LNCaP clone FGC (cell line): ENCODE data around the gene ORM1.
"Not testable (repeated sequence)": the region's sequence is repeated elsewhere in the genome, so short reads cannot be mapped to it uniquely, and the experiment has no call there.

Source experiments
- DNase-seq: peaks from one replicate; pipeline ENCODE4 v3.0.0-alpha.2; 2011; ENCODE audit warnings: low read depth
- H3K4me3 ChIP-seq: 2 replicates; pipeline ENCODE4 v1.5.1; 2011; ENCODE audit warnings: mild to moderate bottlenecking, low read depth, low read length, control low read depth
- TF ChIP-seq, protein P1 (sequence below): IDR thresholded peaks from 2 replicates; pipeline ENCODE4 v1.5.1; 2012; ENCODE audit warnings: mild to moderate bottlenecking; ENCODE audit not compliant: control insufficient read depth, insufficient read depth; ENCODE audit errors: extremely low read depth

ORM1 gene

DNA sequence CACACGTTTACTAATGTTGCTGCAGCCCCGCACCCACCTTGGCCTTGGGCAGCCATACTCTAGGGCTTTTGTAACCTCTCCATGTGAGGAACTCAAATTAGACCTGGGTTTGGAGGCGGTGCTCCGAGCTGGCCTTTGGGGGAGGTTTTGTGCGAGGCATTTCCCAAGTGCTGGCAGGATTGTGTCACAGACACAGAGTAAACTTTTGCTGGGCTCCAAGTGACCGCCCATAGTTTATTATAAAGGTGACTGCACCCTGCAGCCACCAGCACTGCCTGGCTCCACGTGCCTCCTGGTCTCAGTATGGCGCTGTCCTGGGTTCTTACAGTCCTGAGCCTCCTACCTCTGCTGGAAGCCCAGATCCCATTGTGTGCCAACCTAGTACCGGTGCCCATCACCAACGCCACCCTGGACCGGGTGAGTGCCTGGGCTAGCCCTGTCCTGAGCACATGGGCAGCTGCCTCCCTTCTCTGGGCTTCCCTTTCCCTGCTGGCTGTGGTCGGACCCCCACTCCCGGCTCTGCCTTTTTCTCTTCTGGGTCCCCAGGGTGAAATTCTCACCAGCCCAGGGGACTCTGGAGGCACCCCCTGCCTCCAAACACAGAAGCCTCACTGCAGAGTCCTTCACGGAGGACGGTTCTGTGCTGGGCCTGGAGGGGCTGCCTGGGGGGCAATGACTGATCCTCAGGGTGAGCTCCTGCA lies at the start of gene ORM1:
TSS of gene ORM1 (plus strand) at position 268 of the 701 bp plus-strand sequence. CDS start at position 304, 36 bp downstream.
- H3K4me3 ChIP-seq, DNase-seq: not testable (repeated sequence)

DNA sequence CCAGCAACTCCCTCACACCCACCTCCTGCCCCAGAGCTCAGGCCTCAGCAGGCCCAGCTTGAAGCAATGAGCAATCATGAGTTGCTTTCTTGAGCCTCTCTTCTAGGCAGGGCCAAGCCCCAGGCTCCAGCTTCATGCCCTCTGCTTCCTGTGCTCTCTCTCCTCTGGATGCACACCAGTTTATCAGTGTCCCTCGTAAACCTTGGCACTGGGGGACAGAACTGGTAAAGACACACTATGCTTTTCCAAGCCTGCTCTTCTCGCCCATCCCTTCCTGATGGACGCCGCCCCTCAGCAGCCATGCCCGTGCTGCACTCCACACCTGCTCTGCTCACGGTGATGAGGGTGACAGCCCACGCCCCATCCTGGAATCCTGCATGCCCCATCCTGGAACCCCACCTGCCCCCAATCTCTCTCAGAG lies 49.4 kb upstream of the ORM1 start:
- H3K4me3 ChIP-seq: no peak overlapping the region
- TF ChIP-seq, protein P1, sequence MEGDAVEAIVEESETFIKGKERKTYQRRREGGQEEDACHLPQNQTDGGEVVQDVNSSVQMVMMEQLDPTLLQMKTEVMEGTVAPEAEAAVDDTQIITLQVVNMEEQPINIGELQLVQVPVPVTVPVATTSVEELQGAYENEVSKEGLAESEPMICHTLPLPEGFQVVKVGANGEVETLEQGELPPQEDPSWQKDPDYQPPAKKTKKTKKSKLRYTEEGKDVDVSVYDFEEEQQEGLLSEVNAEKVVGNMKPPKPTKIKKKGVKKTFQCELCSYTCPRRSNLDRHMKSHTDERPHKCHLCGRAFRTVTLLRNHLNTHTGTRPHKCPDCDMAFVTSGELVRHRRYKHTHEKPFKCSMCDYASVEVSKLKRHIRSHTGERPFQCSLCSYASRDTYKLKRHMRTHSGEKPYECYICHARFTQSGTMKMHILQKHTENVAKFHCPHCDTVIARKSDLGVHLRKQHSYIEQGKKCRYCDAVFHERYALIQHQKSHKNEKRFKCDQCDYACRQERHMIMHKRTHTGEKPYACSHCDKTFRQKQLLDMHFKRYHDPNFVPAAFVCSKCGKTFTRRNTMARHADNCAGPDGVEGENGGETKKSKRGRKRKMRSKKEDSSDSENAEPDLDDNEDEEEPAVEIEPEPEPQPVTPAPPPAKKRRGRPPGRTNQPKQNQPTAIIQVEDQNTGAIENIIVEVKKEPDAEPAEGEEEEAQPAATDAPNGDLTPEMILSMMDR: no peak
- no peak for DNase-seq

DNA sequence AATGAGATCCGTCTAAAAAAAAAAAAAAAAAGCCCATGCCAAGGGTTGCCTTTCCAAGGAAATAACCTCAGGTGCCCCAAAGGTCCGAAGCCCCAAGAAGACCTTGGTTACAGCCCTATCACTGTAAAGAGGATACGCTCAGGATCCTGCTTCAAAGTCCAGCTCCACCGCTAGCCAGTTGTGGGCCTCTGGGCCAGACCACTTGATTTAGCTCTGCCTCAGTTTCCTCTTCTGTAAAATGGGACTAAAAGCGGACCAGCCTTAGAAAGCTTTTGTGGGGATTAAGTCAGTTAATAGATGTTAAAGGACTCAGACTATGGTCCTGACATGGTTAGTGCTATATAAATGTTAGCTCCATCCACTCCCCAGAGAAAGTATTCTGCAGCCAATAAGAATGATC lies 48.7 kb upstream of the ORM1 start:
- no peak for DNase-seq
- TF ChIP-seq, protein P1: no peak
- H3K4me3 ChIP-seq: no peak overlapping the region

DNA sequence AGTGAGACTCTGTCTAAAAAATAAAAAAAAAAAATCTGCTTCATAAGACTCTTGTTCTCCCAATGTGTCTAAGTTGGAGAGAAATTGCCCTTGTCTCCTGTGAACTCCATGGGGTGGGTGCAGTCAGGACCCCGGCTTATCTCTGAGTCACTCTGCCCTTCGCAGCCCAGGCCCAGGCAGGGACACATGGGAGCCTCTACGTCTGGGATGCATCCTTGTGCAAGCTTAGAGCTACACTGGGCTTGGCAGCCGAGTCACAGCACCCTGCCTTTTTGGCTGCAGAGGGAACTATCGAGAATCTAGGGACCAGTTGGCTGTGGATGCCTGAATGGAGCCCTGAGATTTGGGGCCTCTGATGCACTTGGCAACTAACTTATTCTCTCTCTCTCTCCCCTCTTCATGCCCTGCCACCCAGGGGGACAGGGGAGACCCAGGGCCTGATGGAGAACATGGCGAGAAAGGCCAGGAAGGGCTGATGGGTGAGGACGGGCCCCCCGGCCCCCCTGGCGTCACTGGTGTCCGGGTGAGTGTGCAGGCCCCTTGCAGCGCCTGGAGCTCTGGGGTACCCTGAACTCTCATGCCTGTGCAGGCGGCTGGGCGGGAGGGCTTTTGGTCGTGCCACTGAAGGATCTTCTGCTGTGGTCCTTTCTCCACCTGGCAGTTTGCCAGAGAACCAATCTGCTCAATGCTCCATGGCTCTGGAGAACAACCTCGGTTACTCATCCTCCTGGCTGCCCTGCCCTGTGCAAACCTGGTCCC lies 47.5 kb upstream of the ORM1 start:
- TF ChIP-seq, protein P1: no peak
- no peak overlapping the region for H3K4me3 ChIP-seq
- no peak for DNase-seq

DNA sequence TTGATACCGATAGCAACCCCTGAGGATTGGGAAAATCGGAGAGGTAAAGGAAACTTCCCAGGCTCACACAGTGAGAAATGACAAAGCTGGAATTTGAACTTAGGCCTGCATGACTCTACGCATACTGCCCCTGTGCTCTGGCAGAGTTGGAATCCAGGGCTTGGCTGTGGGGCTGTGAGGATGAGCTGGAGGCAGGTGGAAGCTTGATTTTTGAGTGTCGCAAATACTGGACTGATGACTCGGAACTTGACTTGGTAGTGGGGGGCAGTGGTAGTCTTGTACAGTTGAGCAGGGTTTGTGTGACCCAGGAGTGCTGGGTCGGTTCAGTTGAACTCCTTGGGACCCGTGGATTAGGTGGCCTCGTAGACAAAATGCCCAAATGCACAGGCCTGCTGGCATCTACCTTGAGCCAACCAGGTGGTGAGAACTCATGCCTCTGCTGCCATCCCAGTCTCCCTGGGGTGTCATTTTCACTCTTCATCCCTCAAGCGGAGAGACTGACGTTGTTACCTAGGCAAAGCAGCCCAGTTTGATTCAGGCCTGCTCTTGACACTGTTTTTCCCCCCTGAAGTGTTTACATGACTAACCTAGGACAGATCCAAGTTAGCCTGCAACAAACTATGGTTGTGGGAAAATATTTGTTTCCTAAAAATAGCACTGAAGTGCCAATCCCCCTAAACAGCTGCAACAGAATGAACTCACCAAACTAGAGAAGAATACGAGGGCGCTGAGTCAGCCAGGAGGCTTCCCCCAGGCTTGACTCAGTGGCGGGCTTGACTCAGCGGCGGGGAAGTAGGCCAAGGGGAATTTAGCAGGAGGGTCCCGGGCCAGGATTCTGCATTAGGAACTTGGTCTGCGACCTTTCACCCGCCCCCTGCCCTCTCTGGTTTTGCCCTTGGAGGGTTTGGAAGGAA lies 45.7 kb upstream of the ORM1 start:
- H3K4me3 ChIP-seq: no peak overlapping the region
- no peak for DNase-seq
- TF ChIP-seq, protein P1: no peak

DNA sequence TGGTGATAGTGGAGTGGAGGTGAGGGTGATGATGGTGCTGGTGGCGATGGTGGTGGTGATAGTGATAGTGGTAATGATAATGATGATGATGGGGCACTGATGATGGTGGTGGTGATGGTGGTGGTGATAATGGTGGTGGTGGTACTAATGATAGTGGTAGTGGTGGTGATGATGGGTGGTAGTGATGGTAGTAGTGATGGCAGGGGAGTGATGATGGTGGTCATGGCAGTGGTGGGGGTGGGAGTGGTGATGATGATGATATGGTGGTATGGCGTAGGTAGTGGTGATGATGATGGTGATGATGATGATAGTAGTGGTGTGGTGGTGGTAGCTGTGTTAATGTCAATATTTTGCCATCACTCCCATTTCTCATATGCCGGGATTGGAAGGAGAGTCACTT lies 44.5 kb upstream of the ORM1 start:
- no peak overlapping the region for H3K4me3 ChIP-seq
- TF ChIP-seq, protein P1: no peak
- DNase-seq: no peak
